Pancreas (tissue), 10 donors: ENCODE data around the gene DMWD. TPM values are rescaled to one million over a fixed set of nuclear protein-coding genes. Genes with fewer than 3 reads are reported as not detected.
A peak's percentile ranks its signal among the peaks of the same experiment; 100 is the strongest.

Experiments
- ATAC-seq, 4 donors: fragments of 200-7000 bp; cut with Tn5 transposase; one replicate each; pipeline versions ENCODE4 v1.8.0 to v1.9.1; 2020; ENCODE audit warnings: mild to moderate bottlenecking in 4 of 4, moderate library complexity in 4 of 4
- DNase-seq, 6 donors: peaks; one replicate each; pipeline ENCODE4 v3.0.0-alpha.2; 2020
- FAIRE-seq: peaks from 2 replicates; lab custom pipeline; 2012; peaks lifted over from hg19 to GRCh38; lab: Jason Lieb, UNC
- H3K27ac ChIP-seq, 4 donors: fragments of 200-600 bp; sonication (generic); 1 replicate in 3 of 4; 2 replicates in 1 of 4; pipeline versions ENCODE4 v1.5.0 to v1.8.0; 2020
- H3K27me3 ChIP-seq, 4 donors: fragments of 200-600 bp; one replicate each; pipeline ENCODE4 v1.8.0; 2021
- H3K36me3 ChIP-seq, 3 donors: fragments of 200-600 bp; sonication (generic) in 1 of 3; one replicate each; pipeline versions ENCODE4 v1.5.0 to v1.8.0; 2020 to 2021
- H3K4me1 ChIP-seq, 3 donors: fragments of 200-600 bp; one replicate each; pipeline ENCODE4 v1.8.0; 2021
- H3K4me3 ChIP-seq, 4 donors: fragments of 200-600 bp; sonication (generic) in 2 of 4; one replicate each; pipeline versions ENCODE4 v1.5.0 to v1.8.0; 2020 to 2021
- H3K9me3 ChIP-seq, 4 donors: fragments of 200-600 bp; one replicate each; pipeline ENCODE4 v1.8.0; 2021
- WGBS, 2 donors: extraction: QIAGEN DNeasy Blood & Tissue Kit; methylation state at CpG; one replicate each; pipeline ENCODE4 v1.1.7; 2013; 5-methylcytosine and 5-hydroxymethylcytosine counted together
- intact Hi-C, 3 donors: fragments of 100-400 bp; cut with DNase I; formaldehyde crosslinking; loops; one replicate each; pipeline versions ENCODE4 v1.11.1 to v1.14.2; 2022
- polyA plus RNA-seq, 2 donors: library from polyadenylated mRNA; stranded (reverse); fragments of 200-250 nt; gene quantifications; one replicate each; pipeline ENCODE4 v1.2.3, GENCODE V29; 2013
- total RNA-seq, 6 donors: library from RNA; stranded (reverse); fragmentation: NEBNext Ultra II Directional in 4 of 6; extraction: Animal tissue kit (Norgen Biotek cat#: 25700) in 4 of 6; gene quantifications; one replicate each; pipeline versions ENCODE4 v1.2.1 to v1.2.4, GENCODE V29; 2021 to 2023
- TF ChIP-seq, protein P1 (sequence below), 4 donors: fragments of 200-600 bp; sonication (generic) in 3 of 4; IDR thresholded peaks; one replicate each; pipeline versions ENCODE4 v1.5.0 to v1.8.0; 2021; ENCODE audit warnings: antibody characterized with exemption in 4 of 4
- donor health status: healthy with polysubstance abuse.
- donor health status: DM: no; HTN: no; CAD: no; lungs with moderate emphysema.
- donor health status: DM: no; HTN: no; CAD: no.
- donor health status: control.
- donor health status: control.
- donor health status: Bipolar disorder and iron deficiency.
- donor health status: DM: yes; HTN: yes; CAD: no.
- donor health status: DM: no; HTN: no; CAD: no.
- donor health status: DM: no; HTN: no; CAD: no.
- donor health status: DM: yes; HTN: yes; CAD: no.

DMWD gene
- total and polyA plus RNA-seq, 8 donors, result 14.2 to 39.8 (median 18.6) TPM

DNA sequence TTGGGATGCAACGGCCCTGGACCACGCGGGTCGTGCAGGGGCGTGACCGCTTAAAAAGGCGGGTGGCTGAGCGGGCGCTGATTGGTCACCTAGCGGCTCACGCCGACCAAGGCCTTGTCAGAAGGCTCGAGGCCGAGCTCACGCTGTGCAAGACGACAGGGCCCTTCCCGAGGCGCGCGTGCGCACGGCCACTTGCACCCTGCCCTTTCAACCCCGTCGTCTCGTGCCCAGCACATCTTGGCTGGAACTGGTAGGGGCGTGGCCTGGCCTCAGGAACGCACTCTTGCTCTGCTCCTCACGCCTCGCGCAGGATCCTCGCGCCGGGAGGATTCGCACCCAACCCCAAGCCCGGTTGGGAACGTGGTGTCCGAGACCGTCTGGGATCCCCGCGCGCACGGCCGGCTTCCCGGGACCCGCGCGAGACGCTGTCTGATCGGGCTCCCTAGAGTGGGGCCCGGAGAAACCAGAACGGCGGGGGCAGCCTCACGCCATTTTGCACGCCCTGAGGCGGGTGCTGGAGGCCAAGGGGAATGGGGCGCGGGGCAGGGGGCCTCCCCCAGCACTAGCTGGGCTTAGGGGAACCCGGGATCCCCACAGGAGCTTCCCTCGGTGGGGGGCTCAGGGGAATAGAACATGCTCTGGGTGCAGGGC, 59.4 kb downstream of the DMWD start, which contains the start of gene MEIOSIN:
TSS of gene MEIOSIN (plus strand) at position 280 of the 651 bp plus-strand sequence. CDS start 1,938 bp downstream, outside the sequence.
- Histone ChIP-seq H3K36me3 (no peaks in the 10 kb centered on the region), H3K27ac (no peak within 1 kb of the TSS), H3K9me3 (no peaks in the 10 kb centered on the region), H3K4me1 (peaks cover 4 to 10% (median 8%) of the 10 kb centered on the region in 3 donors), H3K4me3 (no peak within 1 kb of the TSS), H3K27me3 (no peaks in the 10 kb centered on the region)
- peak in 3 of 6 donors; percentile 18 to 74 (median 52) for DNase-seq
- intact Hi-C loops, result no loop called here
- TF ChIP-seq, protein P1, sequence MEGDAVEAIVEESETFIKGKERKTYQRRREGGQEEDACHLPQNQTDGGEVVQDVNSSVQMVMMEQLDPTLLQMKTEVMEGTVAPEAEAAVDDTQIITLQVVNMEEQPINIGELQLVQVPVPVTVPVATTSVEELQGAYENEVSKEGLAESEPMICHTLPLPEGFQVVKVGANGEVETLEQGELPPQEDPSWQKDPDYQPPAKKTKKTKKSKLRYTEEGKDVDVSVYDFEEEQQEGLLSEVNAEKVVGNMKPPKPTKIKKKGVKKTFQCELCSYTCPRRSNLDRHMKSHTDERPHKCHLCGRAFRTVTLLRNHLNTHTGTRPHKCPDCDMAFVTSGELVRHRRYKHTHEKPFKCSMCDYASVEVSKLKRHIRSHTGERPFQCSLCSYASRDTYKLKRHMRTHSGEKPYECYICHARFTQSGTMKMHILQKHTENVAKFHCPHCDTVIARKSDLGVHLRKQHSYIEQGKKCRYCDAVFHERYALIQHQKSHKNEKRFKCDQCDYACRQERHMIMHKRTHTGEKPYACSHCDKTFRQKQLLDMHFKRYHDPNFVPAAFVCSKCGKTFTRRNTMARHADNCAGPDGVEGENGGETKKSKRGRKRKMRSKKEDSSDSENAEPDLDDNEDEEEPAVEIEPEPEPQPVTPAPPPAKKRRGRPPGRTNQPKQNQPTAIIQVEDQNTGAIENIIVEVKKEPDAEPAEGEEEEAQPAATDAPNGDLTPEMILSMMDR (IDR thresholded peaks at IDR 0.05), result no peak
- 89 to 90% methylated on average over 57 to 59 of the region's 59 CpGs for WGBS, 2 donors
- no peak for ATAC-seq
- no peak for FAIRE-seq

Other genes starting within 250 kb of the DMWD start
- 1 to 10 TPM; 3.4 to 8.0 (median 6.0) TPM for gene OPA3, start 208.0 kb downstream of the DMWD start, total RNA-seq
- 1 to 10 TPM; 3.7 to 3.8 TPM for gene OPA3, start 208.0 kb downstream of the DMWD start, polyA plus RNA-seq
- gene GPR4, start 190.6 kb downstream of the DMWD start, total RNA-seq, result 1 to 10 TPM in 3 of 6 donors, under 1 TPM in 3; 0.56 to 2.2 (median 0.99) TPM
- gene GPR4, start 190.6 kb downstream of the DMWD start, polyA plus RNA-seq, result 1 to 10 TPM; 2.4 to 3.0 TPM
- 10 to 100 TPM; 20.9 to 51.2 (median 28.3) TPM for gene EML2, start 153.4 kb downstream of the DMWD start, total RNA-seq
- gene EML2, start 153.4 kb downstream of the DMWD start, polyA plus RNA-seq, result 10 to 100 TPM; 47.8 to 51.0 TPM
- gene GIPR, start 124.6 kb downstream of the DMWD start, total RNA-seq, result 10 to 100 TPM in 1 of 6 donors, 1 to 10 TPM in 5; 2.6 to 10.1 (median 6.6) TPM
- 10 to 100 TPM; 28.7 to 49.0 TPM for gene GIPR, start 124.6 kb downstream of the DMWD start, polyA plus RNA-seq
- gene SNRPD2, start 100.9 kb downstream of the DMWD start, total RNA-seq, result 100 to 1,000 TPM in 5 of 6 donors, 10 to 100 TPM in 1; 77.6 to 141 (median 133) TPM
- gene SNRPD2, start 100.9 kb downstream of the DMWD start, polyA plus RNA-seq, result 100 to 1,000 TPM; 125 to 183 TPM
- gene QPCTL, start 100.2 kb downstream of the DMWD start, total RNA-seq, result 1 to 10 TPM; 3.4 to 6.3 (median 4.9) TPM
- 1 to 10 TPM; 5.5 to 7.3 TPM for gene QPCTL, start 100.2 kb downstream of the DMWD start, polyA plus RNA-seq
- gene FBXO46, start 61.9 kb downstream of the DMWD start, total RNA-seq, result 10 to 100 TPM in 4 of 6 donors, 1 to 10 TPM in 2; 6.7 to 11.3 (median 10.7) TPM
- gene FBXO46, start 61.9 kb downstream of the DMWD start, polyA plus RNA-seq, result 1 to 10 TPM; 8.3 to 8.7 TPM
- gene MEIOSIN, start 59.4 kb downstream of the DMWD start, total RNA-seq, result not detected
- not detected for gene MEIOSIN, start 59.4 kb downstream of the DMWD start, polyA plus RNA-seq
- 10 to 100 TPM; 18.7 to 38.2 (median 28.0) TPM for gene SIX5, start 23.6 kb downstream of the DMWD start, total RNA-seq
- 10 to 100 TPM; 25.1 to 42.5 TPM for gene SIX5, start 23.6 kb downstream of the DMWD start, polyA plus RNA-seq
- gene DMPK, start 10.4 kb downstream of the DMWD start, total RNA-seq, result 10 to 100 TPM; 27.0 to 74.7 (median 37.7) TPM
- gene DMPK, start 10.4 kb downstream of the DMWD start, polyA plus RNA-seq, result 100 to 1,000 TPM; 147 to 293 TPM
- under 1 TPM in 1 of 6 donors, not detected in 5; 0.08 TPM for gene RSPH6A, start 22.5 kb upstream of the DMWD start, total RNA-seq
- under 1 TPM in 1 of 2 donors, not detected in 1; 0.08 TPM for gene RSPH6A, start 22.5 kb upstream of the DMWD start, polyA plus RNA-seq
- gene SYMPK, start 70.3 kb upstream of the DMWD start, total RNA-seq, result 10 to 100 TPM; 25.7 to 44.7 (median 28.5) TPM
- gene SYMPK, start 70.3 kb upstream of the DMWD start, polyA plus RNA-seq, result 100 to 1,000 TPM; 133 to 142 TPM
- gene FOXA3, start 71.5 kb upstream of the DMWD start, total RNA-seq, result 10 to 100 TPM; 20.6 to 45.0 (median 28.3) TPM
- gene FOXA3, start 71.5 kb upstream of the DMWD start, polyA plus RNA-seq, result 10 to 100 TPM; 19.8 to 24.1 TPM
- gene IRF2BP1, start 93.3 kb upstream of the DMWD start, total RNA-seq, result 10 to 100 TPM; 10.0 to 19.4 (median 14.7) TPM
- 10 to 100 TPM; 13.3 to 21.5 TPM for gene IRF2BP1, start 93.3 kb upstream of the DMWD start, polyA plus RNA-seq
- 1 to 10 TPM; 3.6 to 5.6 (median 4.4) TPM for gene MYPOP, start 109.8 kb upstream of the DMWD start, total RNA-seq
- gene MYPOP, start 109.8 kb upstream of the DMWD start, polyA plus RNA-seq, result 1 to 10 TPM; 5.2 to 6.9 TPM
- not detected for gene NANOS2, start 121.9 kb upstream of the DMWD start, total RNA-seq
- gene NANOS2, start 121.9 kb upstream of the DMWD start, polyA plus RNA-seq, result not detected
- gene NOVA2, start 181.0 kb upstream of the DMWD start, total RNA-seq, result 1 to 10 TPM in 4 of 6 donors, under 1 TPM in 2; 0.43 to 1.5 (median 1.2) TPM
- gene NOVA2, start 181.0 kb upstream of the DMWD start, polyA plus RNA-seq, result 1 to 10 TPM; 1.7 to 2.6 TPM
- 10 to 100 TPM in 1 of 6 donors, 1 to 10 TPM in 5; 4.9 to 13.4 (median 8.4) TPM for gene CCDC61, start 202.6 kb upstream of the DMWD start, total RNA-seq
- 10 to 100 TPM; 18.5 to 19.9 TPM for gene CCDC61, start 202.6 kb upstream of the DMWD start, polyA plus RNA-seq
- under 1 TPM in 1 of 6 donors, not detected in 5; 0.20 TPM for gene PGLYRP1, start 230.2 kb upstream of the DMWD start, total RNA-seq
- gene PGLYRP1, start 230.2 kb upstream of the DMWD start, polyA plus RNA-seq, result not detected
- gene IGFL4, start 248.2 kb upstream of the DMWD start, total RNA-seq, result under 1 TPM in 2 of 6 donors, not detected in 4; 0.15 to 0.28 TPM
- gene IGFL4, start 248.2 kb upstream of the DMWD start, polyA plus RNA-seq, result under 1 TPM; 0.04 to 0.21 TPM